ENCODE data around the gene CD74.

DNA sequence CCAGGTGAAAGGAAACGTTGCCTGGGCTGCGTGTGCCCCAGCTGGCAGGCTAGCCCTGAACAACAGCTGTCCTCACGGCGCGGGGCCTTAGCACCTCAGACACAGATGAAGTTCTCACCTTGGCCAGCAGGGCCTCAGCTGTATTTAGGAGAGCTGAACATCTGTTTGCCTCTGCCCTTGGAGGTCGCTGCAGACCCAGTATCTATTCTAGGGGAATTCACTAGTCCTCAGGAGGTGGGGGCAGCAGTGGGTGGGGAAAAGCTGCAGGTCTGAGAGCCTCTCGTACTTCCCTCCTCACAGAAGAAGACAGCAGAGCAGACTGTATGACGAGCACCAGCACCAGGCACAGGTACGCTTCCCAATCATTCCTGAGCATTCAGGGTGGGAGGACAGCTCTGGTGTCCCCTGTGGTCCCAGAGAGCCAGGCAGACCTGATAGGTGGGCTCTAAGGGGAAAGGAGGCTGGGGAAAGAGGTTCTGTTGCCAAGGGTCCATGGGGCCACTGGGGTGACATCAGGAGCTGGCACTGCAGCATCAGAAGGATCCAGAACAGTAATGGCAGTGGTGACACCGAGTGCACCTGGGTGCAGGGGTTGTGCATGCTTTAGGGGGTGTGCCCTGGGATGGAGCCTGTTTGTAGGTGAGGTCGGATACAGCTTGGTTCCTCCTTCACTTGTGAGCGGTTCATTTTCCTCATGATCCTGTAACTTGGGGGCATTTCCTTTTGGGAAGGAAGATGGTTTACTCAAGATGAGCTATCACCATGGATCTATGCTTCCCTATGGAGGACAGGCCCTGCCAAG lies 13.8 kb downstream of the CD74 start:
- no peak for TF ChIP-seq EZH2 (IDR thresholded peaks at IDR 0.05; ENCODE audit: borderline replicate concordance, insufficient read depth, low read length, poor library complexity, severe bottlenecking)
- TF ChIP-seq, protein P1, sequence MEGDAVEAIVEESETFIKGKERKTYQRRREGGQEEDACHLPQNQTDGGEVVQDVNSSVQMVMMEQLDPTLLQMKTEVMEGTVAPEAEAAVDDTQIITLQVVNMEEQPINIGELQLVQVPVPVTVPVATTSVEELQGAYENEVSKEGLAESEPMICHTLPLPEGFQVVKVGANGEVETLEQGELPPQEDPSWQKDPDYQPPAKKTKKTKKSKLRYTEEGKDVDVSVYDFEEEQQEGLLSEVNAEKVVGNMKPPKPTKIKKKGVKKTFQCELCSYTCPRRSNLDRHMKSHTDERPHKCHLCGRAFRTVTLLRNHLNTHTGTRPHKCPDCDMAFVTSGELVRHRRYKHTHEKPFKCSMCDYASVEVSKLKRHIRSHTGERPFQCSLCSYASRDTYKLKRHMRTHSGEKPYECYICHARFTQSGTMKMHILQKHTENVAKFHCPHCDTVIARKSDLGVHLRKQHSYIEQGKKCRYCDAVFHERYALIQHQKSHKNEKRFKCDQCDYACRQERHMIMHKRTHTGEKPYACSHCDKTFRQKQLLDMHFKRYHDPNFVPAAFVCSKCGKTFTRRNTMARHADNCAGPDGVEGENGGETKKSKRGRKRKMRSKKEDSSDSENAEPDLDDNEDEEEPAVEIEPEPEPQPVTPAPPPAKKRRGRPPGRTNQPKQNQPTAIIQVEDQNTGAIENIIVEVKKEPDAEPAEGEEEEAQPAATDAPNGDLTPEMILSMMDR (IDR thresholded peaks at IDR 0.05; ENCODE audit: poor library complexity, severe bottlenecking) = no peak
- TF ChIP-seq, protein P2, sequence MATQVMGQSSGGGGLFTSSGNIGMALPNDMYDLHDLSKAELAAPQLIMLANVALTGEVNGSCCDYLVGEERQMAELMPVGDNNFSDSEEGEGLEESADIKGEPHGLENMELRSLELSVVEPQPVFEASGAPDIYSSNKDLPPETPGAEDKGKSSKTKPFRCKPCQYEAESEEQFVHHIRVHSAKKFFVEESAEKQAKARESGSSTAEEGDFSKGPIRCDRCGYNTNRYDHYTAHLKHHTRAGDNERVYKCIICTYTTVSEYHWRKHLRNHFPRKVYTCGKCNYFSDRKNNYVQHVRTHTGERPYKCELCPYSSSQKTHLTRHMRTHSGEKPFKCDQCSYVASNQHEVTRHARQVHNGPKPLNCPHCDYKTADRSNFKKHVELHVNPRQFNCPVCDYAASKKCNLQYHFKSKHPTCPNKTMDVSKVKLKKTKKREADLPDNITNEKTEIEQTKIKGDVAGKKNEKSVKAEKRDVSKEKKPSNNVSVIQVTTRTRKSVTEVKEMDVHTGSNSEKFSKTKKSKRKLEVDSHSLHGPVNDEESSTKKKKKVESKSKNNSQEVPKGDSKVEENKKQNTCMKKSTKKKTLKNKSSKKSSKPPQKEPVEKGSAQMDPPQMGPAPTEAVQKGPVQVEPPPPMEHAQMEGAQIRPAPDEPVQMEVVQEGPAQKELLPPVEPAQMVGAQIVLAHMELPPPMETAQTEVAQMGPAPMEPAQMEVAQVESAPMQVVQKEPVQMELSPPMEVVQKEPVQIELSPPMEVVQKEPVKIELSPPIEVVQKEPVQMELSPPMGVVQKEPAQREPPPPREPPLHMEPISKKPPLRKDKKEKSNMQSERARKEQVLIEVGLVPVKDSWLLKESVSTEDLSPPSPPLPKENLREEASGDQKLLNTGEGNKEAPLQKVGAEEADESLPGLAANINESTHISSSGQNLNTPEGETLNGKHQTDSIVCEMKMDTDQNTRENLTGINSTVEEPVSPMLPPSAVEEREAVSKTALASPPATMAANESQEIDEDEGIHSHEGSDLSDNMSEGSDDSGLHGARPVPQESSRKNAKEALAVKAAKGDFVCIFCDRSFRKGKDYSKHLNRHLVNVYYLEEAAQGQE (IDR thresholded peaks at IDR 0.05; ENCODE audit: borderline replicate concordance) = no peak

Data from neural cell (in vitro differentiated cells).